Liver (tissue), 9 donors: ENCODE results near the gene MICAL1. TPM values are rescaled to one million over a fixed set of nuclear protein-coding genes. Genes with fewer than 3 reads are reported as not detected.

Experiments used
- DNase-seq: peaks from one replicate; pipeline ENCODE4 v3.0.0-alpha.2; 2017; ENCODE audit warnings: low spot score
- H3K27ac ChIP-seq, 2 donors: one replicate each; pipeline ENCODE4 v1.7.0; 2013; ENCODE audit warnings: inconsistent platforms in 2 of 2, low read length in 2 of 2, control low read depth in 1 of 2, low read depth in 1 of 2, mild to moderate bottlenecking in 1 of 2
- H3K27me3 ChIP-seq, 4 donors: one replicate each; pipeline versions ENCODE4 v1.6.1 to v1.7.0; 2013; ENCODE audit warnings: low read length in 3 of 4, inconsistent platforms in 1 of 4, mild to moderate bottlenecking in 1 of 4, moderate library complexity in 1 of 4; ENCODE audit not compliant: control insufficient read depth in 4 of 4, insufficient read depth in 4 of 4
- H3K36me3 ChIP-seq, 4 donors: one replicate each; pipeline versions ENCODE4 v1.6.1 to v1.7.0; 2013; ENCODE audit warnings: low read length in 3 of 4, mild to moderate bottlenecking in 3 of 4, low read depth in 1 of 4, moderate library complexity in 1 of 4; ENCODE audit not compliant: control insufficient read depth in 4 of 4, insufficient read depth in 3 of 4
- H3K4me1 ChIP-seq, 4 donors: one replicate each; pipeline versions ENCODE4 v1.6.1 to v1.7.0; 2013; ENCODE audit warnings: low read length in 3 of 4, mild to moderate bottlenecking in 3 of 4, moderate library complexity in 1 of 4; ENCODE audit not compliant: control insufficient read depth in 4 of 4, insufficient read depth in 4 of 4
- H3K4me3 ChIP-seq, 3 donors: one replicate each; pipeline versions ENCODE4 v1.6.1 to v1.7.0; 2013; ENCODE audit warnings: low read length in 3 of 3, control low read depth in 1 of 3, low read depth in 1 of 3, mild to moderate bottlenecking in 1 of 3
- H3K9ac ChIP-seq, 2 donors: one replicate each; pipeline ENCODE4 v1.7.0; 2013; ENCODE audit warnings: low read length in 2 of 2, mild to moderate bottlenecking in 2 of 2, moderate library complexity in 2 of 2, control low read depth in 1 of 2, low read depth in 1 of 2
- H3K9me3 ChIP-seq, 4 donors: one replicate each; pipeline versions ENCODE4 v1.6.1 to v1.7.0; 2013; ENCODE audit warnings: low read length in 3 of 4; ENCODE audit not compliant: control insufficient read depth in 4 of 4
- ATF3 ChIP-seq: IDR thresholded peaks from 2 replicates; pipeline ENCODE4 v1.6.1; 2016; ENCODE audit warnings: antibody characterized with exemption
- EGR1 ChIP-seq, 2 donors: IDR thresholded peaks; 2 replicates each; pipeline ENCODE4 v1.6.1; 2016 to 2018; ENCODE audit warnings: antibody characterized with exemption in 2 of 2, low read depth in 2 of 2
- FOXA2 ChIP-seq: IDR thresholded peaks from 2 replicates; pipeline ENCODE4 v1.6.1; 2016; ENCODE audit warnings: antibody characterized with exemption
- GABPA ChIP-seq, 2 donors: IDR thresholded peaks in 1 of 2; conservative IDR thresholded peaks in 1 of 2; 2 replicates each; pipeline ENCODE4 v1.6.1; 2016; ENCODE audit warnings: antibody characterized with exemption in 2 of 2, mild to moderate bottlenecking in 1 of 2, moderate library complexity in 1 of 2
- HNF4A ChIP-seq, 2 donors: conservative IDR thresholded peaks; 2 replicates each; pipeline ENCODE4 v1.6.1; 2016; ENCODE audit warnings: antibody characterized with exemption in 2 of 2, mild to moderate bottlenecking in 2 of 2
- HNF4G ChIP-seq: IDR thresholded peaks from 2 replicates; pipeline ENCODE4 v1.6.1; 2016; ENCODE audit warnings: antibody characterized with exemption
- JUND ChIP-seq, 2 donors: IDR thresholded peaks; 2 replicates each; pipeline ENCODE4 v1.6.1; 2016; ENCODE audit warnings: antibody characterized with exemption in 2 of 2
- MAX ChIP-seq: IDR thresholded peaks from 2 replicates; pipeline ENCODE4 v1.6.1; 2016; ENCODE audit warnings: antibody characterized with exemption
- NR2F2 ChIP-seq: IDR thresholded peaks from 2 replicates; pipeline ENCODE4 v1.6.1; 2016; ENCODE audit warnings: antibody characterized with exemption
- REST ChIP-seq: IDR thresholded peaks from 2 replicates; pipeline ENCODE4 v1.6.1; 2016; ENCODE audit warnings: antibody characterized with exemption, mild to moderate bottlenecking
- RXRA ChIP-seq, 2 donors: IDR thresholded peaks; 2 replicates each; pipeline ENCODE4 v1.6.1; 2017 to 2018; ENCODE audit warnings: antibody characterized with exemption in 2 of 2, mild to moderate bottlenecking in 1 of 2
- SP1 ChIP-seq: IDR thresholded peaks from 2 replicates; pipeline ENCODE4 v1.6.1; 2018; ENCODE audit warnings: antibody characterized with exemption, mild to moderate bottlenecking
- TAF1 ChIP-seq: conservative IDR thresholded peaks from 2 replicates; pipeline ENCODE4 v1.6.1; 2016; ENCODE audit warnings: antibody characterized with exemption, mild to moderate bottlenecking
- ZBTB33 ChIP-seq: IDR thresholded peaks from 2 replicates; pipeline ENCODE4 v1.6.1; 2016; ENCODE audit warnings: antibody characterized with exemption
- WGBS: extraction: QIAGEN DNeasy Blood & Tissue Kit; methylation state at CpG from one replicate; pipeline ENCODE4 v1.1.7; 2013; 5-methylcytosine and 5-hydroxymethylcytosine counted together
- polyA plus RNA-seq, 2 donors: library from polyadenylated mRNA; stranded (reverse) in 1 of 2; unstranded in 1 of 2; fragments of 200-250 nt in 1 of 2; fragments of >200 nt in 1 of 2; fragmentation: Nextera tagmentation in 1 of 2; extraction: Ambion mirVana in 1 of 2; gene quantifications; one replicate each; pipeline versions ENCODE4 v1.2.1 to v1.2.3, GENCODE V29; 2013 to 2015
- total RNA-seq, 2 donors: library from RNA; depleted of rRNA; stranded (reverse); fragments of >200 nt; gene quantifications; one replicate each; pipeline ENCODE4 v1.2.3, GENCODE V29; 2014
- TF ChIP-seq, protein P1 (sequence below): fragments of 150-350 bp; IDR thresholded peaks from 2 replicates; pipeline ENCODE4 v1.5.1; 2017; ENCODE audit warnings: improper control_type of control experiment, low read depth, low read length; ENCODE audit not compliant: missing input control
- donor health status: healthy.
- donor health status: healthy.
- donor health status: healthy.
- donor health status: healthy.
- donor health status: healthy.

The MICAL1 gene
- total and polyA plus RNA-seq, 4 donors: 1.8 to 4.9 (median 3.3) TPM

DNA sequence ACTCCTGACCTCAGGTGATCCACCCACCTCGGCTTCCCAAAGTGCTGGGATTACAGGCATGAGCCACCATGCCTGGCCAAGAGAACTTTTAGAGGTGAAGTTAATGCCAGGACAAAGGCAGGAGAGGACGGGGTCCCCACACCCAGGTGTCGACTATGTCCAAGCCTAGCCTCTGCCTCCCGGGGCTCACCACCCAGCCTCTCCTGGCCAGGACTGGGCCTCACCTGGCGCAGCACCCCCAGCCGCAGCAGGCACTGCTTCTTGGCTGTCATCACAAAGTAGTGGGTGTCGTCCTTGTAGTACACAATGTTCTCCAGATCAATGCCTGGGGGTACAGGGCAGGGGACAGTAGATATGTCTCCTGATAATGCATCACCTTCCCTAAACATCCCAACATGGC lies 4.2 kb downstream of the MICAL1 start:
- H3K4me1 ChIP-seq: peaks cover 8 to 13% (median 11%) of the 10 kb centered on the region in 4 donors
- H3K9me3 ChIP-seq: no peaks in the 10 kb centered on the region
- no peaks in the 10 kb centered on the region for H3K36me3 ChIP-seq
- TF ChIP-seq EGR1 (IDR thresholded peaks at IDR 0.05; ENCODE audit: low read depth in 2 of 2) (no peak), HNF4G (no peak), GABPA (IDR thresholded peaks at IDR 0.05 in 1 of 2, conservative IDR thresholded peaks at IDR 0.05 in 1 of 2) (no peak), ATF3 (no peak), RXRA (IDR thresholded peaks at IDR 0.05) (no peak), SP1 (no peak), ZBTB33 (no peak), MAX (no peak), NR2F2 (no peak), JUND (IDR thresholded peaks at IDR 0.05) (no peak), REST (no peak)
- TF ChIP-seq, protein P1, sequence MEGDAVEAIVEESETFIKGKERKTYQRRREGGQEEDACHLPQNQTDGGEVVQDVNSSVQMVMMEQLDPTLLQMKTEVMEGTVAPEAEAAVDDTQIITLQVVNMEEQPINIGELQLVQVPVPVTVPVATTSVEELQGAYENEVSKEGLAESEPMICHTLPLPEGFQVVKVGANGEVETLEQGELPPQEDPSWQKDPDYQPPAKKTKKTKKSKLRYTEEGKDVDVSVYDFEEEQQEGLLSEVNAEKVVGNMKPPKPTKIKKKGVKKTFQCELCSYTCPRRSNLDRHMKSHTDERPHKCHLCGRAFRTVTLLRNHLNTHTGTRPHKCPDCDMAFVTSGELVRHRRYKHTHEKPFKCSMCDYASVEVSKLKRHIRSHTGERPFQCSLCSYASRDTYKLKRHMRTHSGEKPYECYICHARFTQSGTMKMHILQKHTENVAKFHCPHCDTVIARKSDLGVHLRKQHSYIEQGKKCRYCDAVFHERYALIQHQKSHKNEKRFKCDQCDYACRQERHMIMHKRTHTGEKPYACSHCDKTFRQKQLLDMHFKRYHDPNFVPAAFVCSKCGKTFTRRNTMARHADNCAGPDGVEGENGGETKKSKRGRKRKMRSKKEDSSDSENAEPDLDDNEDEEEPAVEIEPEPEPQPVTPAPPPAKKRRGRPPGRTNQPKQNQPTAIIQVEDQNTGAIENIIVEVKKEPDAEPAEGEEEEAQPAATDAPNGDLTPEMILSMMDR: no peak
- WGBS: 90% methylated on average over 7 of the region's 7 CpGs
- H3K9ac ChIP-seq: no peak overlapping the region
- no peak overlapping the region for H3K27ac ChIP-seq
- no peaks in the 10 kb centered on the region for H3K27me3 ChIP-seq
- DNase-seq: no peak
- no peak overlapping the region for H3K4me3 ChIP-seq

DNA sequence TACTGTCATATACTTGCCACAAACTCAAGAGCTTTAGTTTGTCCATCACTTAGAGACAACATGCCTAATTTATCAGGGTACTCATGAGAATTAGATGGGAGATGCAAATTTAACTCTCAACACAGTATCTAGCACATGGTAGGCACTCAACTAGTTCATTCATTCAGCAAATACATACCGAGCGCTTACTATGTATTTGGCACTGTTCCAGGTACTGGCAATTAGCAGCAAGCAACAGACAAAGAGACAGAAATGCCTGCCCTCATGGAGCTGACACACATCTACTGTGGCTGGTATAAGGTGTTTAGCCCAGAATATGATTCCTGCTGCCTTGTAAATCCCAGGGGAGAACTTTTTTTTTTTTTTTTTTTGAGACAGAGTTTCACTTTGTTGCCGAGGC lies 4.8 kb downstream of the MICAL1 start:
- Histone ChIP-seq H3K27ac (no peak overlapping the region), H3K4me1 (peaks cover 3 to 7% (median 5%) of the 10 kb centered on the region in 4 donors), H3K36me3 (no peaks in the 10 kb centered on the region), H3K9me3 (no peaks in the 10 kb centered on the region), H3K4me3 (no peak overlapping the region), H3K27me3 (no peaks in the 10 kb centered on the region), H3K9ac (no peak overlapping the region)
- no peak for DNase-seq
- 77% methylated on average over 3 of the region's 3 CpGs for WGBS
- no peak for TF ChIP-seq ZBTB33
- no peak for TF ChIP-seq REST
- TF ChIP-seq SP1: no peak
- TF ChIP-seq ATF3: no peak
- TF ChIP-seq TAF1: no peak
- no peak for TF ChIP-seq EGR1 (IDR thresholded peaks at IDR 0.05; ENCODE audit: low read depth in 2 of 2)
- no peak for TF ChIP-seq FOXA2
- TF ChIP-seq HNF4A (conservative IDR thresholded peaks at IDR 0.05): no peak
